Mucosa of descending colon (tissue), 3 donors: ENCODE measurements around the gene INPP4B. TPM values are rescaled to one million over a fixed set of nuclear protein-coding genes. Genes with fewer than 3 reads are reported as not detected.

Experiments used
- ATAC-seq: fragments of 200-7000 bp; cut with Tn5 transposase; one replicate; pipeline ENCODE4 v1.9.1; 2020; ENCODE audit warnings: mild to moderate bottlenecking, moderate library complexity
- DNase-seq, 3 donors: peaks; one replicate each; pipeline ENCODE4 v3.0.0-alpha.2; 2020
- H3K36me3 ChIP-seq: fragments of 200-600 bp; one replicate; pipeline ENCODE4 v1.8.0; 2021; ENCODE audit warnings: low read depth, mild to moderate bottlenecking
- H3K4me1 ChIP-seq: fragments of 200-600 bp; one replicate; pipeline ENCODE4 v1.8.0; 2021; ENCODE audit warnings: low read depth, mild to moderate bottlenecking
- H3K4me3 ChIP-seq: fragments of 200-600 bp; one replicate; pipeline ENCODE4 v1.8.0; 2021; ENCODE audit warnings: mild to moderate bottlenecking
- H3K9me3 ChIP-seq: fragments of 200-600 bp; one replicate; pipeline ENCODE4 v1.8.0; 2021; ENCODE audit warnings: mild to moderate bottlenecking
- CTCF ChIP-seq: fragments of 200-600 bp; IDR thresholded peaks from one replicate; pipeline ENCODE4 v1.8.0; 2022; ENCODE audit warnings: antibody characterized with exemption, mild to moderate bottlenecking
- intact Hi-C, 2 donors: fragments of 100-400 bp; cut with DNase I in 1 of 2; cut with micrococcal nuclease in 1 of 2; formaldehyde crosslinking; loops; one replicate each; pipeline versions ENCODE4 v1.11.0 to v1.11.1; 2022; cut with DNase I, micrococcal nuclease
- total RNA-seq, 3 donors: library from RNA; stranded (reverse); fragmentation: NEBNext Ultra II Directional in 2 of 3; extraction: Animal tissue kit (Norgen Biotek cat#: 25700) in 2 of 3; gene quantifications; one replicate each; pipeline versions ENCODE4 v1.2.1 to v1.2.4, GENCODE V29; 2021 to 2023
- donor health status: DM: no; HTN: no; CAD: no; lungs with moderate emphysema.
- donor health status: DM: no; HTN: no; CAD: no.
- donor health status: DM: no; HTN: yes; CAD: no.

INPP4B gene
- total RNA-seq, 3 donors from 2014 or later, result 22.2 to 27.3 (median 24.1) TPM

- peak; percentile 90 for ATAC-seq
- no peaks in the 10 kb centered on the region for H3K9me3 ChIP-seq
- intact Hi-C loops, result loop anchor here in 1 of 2 donors (10.0 kb wide), 1 partner anchor 374 kb away; no protein-coding TSS in a partner anchor
- peaks cover 19% of the 10 kb centered on the region for H3K4me1 ChIP-seq
- peak in 1 of 3 donors; percentile 39 for DNase-seq
- H3K36me3 ChIP-seq, result no peaks in the 10 kb centered on the region
- TF ChIP-seq CTCF, result no peak
- H3K4me3 ChIP-seq, result no peak overlapping the region
Measured at GRCh38 chr4:142350871-142351270, 495.2 kb downstream of the INPP4B start.

- TF ChIP-seq CTCF, result no peak
- Histone ChIP-seq H3K9me3 (no peaks in the 10 kb centered on the region), H3K4me3 (no peak overlapping the region), H3K4me1 (peaks cover 15% of the 10 kb centered on the region), H3K36me3 (no peaks in the 10 kb centered on the region)
- ATAC-seq (peak; percentile 70), DNase-seq (no peak)
- intact Hi-C loops, result no loop called here
Measured at GRCh38 chr4:142348613-142349021, 497.5 kb downstream of the INPP4B start.

GRCh38 chr4:142347241-142347640, 498.9 kb downstream of the INPP4B start:
- no peak for TF ChIP-seq CTCF
- DNase-seq, result no peak
- no peaks in the 10 kb centered on the region for H3K9me3 ChIP-seq
- H3K4me3 ChIP-seq, result no peak overlapping the region
- no peaks in the 10 kb centered on the region for H3K36me3 ChIP-seq
- peaks cover 15% of the 10 kb centered on the region for H3K4me1 ChIP-seq
- peak; percentile 57 for ATAC-seq
- intact Hi-C loops, result no loop called here

GRCh38 chr4:142345924-142346323, 500.2 kb downstream of the INPP4B start:
- Histone ChIP-seq H3K9me3 (no peaks in the 10 kb centered on the region), H3K4me3 (no peak overlapping the region)
- intact Hi-C loops, result no loop called here

GRCh38 chr4:142341268-142341667, 504.8 kb downstream of the INPP4B start:
- no peaks in the 10 kb centered on the region for H3K4me1 ChIP-seq
- H3K9me3 ChIP-seq, result peaks cover under 1% of the 10 kb centered on the region
- H3K4me3 ChIP-seq, result no peak overlapping the region
- intact Hi-C loops, result no loop called here
- H3K36me3 ChIP-seq, result no peaks in the 10 kb centered on the region
- no peak for TF ChIP-seq CTCF
- ATAC-seq, result no peak
- DNase-seq, result no peak

More at GRCh38 chr4:142345924-142346323, 500.2 kb downstream of the INPP4B start:
- DNase-seq (no peak), ATAC-seq (no peak)
- no peak for TF ChIP-seq CTCF
- peaks cover 15% of the 10 kb centered on the region for H3K4me1 ChIP-seq
- no peaks in the 10 kb centered on the region for H3K36me3 ChIP-seq

GRCh38 chr4:142339053-142339452, 507.0 kb downstream of the INPP4B start:
- no peak for ATAC-seq
- peaks cover 4% of the 10 kb centered on the region for H3K9me3 ChIP-seq
- H3K4me3 ChIP-seq, result no peak overlapping the region
- intact Hi-C loops, result no loop called here
- no peaks in the 10 kb centered on the region for H3K4me1 ChIP-seq
- no peaks in the 10 kb centered on the region for H3K36me3 ChIP-seq
- DNase-seq, result no peak
- no peak for TF ChIP-seq CTCF
